ENCODE results near the gene IGFBP7. TPM values are rescaled to one million over a fixed set of nuclear protein-coding genes. Genes with fewer than 3 reads are reported as not detected.

Gene IGFBP7
- total and polyA plus RNA-seq, 2 donors from 2014 or later: 1,703 to 2,157 TPM

DNA sequence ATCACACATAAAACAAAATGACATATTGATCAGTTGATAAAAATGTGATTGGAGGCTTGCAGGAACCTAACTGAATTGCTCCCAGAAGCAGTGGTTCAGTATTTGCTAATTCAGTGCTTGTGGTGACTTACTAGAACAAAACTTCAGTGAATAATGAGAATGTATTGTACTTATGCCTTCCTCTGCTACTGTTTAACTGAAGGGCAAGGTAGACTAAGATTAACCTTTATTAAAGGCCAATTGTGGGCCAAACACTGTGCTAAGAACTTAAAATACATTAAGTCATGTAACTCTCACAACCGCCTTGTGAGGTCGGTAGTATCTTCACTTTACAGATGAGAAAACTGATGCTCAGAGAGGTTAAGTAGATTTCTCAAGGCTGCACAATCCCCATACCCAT lies 14.9 kb downstream of the IGFBP7 start:
- no peaks in the 10 kb centered on the region for H3K27me3 ChIP-seq (ENCODE audit: control insufficient read depth, insufficient read depth, low read length)
- H3K4me1 ChIP-seq (ENCODE audit: control insufficient read depth in 2 of 3, insufficient read depth in 2 of 3, low read depth in 1 of 3, low read length in 3 of 3): peaks cover 29 to 75% (median 45%) of the 10 kb centered on the region in 3 donors
- no peak for DNase-seq
- peak overlapping the region in 1 of 3 donors; percentile 36 for H3K9ac ChIP-seq (ENCODE audit: low read length in 3 of 3)
- H3K4me3 ChIP-seq (ENCODE audit: low read length in 3 of 3): peak overlapping the region in 1 of 3 donors; percentile 22
- no peaks in the 10 kb centered on the region for H3K9me3 ChIP-seq (ENCODE audit: control insufficient read depth in 2 of 3, insufficient read depth in 1 of 3, low read length in 3 of 3)
- TF ChIP-seq, protein P1, sequence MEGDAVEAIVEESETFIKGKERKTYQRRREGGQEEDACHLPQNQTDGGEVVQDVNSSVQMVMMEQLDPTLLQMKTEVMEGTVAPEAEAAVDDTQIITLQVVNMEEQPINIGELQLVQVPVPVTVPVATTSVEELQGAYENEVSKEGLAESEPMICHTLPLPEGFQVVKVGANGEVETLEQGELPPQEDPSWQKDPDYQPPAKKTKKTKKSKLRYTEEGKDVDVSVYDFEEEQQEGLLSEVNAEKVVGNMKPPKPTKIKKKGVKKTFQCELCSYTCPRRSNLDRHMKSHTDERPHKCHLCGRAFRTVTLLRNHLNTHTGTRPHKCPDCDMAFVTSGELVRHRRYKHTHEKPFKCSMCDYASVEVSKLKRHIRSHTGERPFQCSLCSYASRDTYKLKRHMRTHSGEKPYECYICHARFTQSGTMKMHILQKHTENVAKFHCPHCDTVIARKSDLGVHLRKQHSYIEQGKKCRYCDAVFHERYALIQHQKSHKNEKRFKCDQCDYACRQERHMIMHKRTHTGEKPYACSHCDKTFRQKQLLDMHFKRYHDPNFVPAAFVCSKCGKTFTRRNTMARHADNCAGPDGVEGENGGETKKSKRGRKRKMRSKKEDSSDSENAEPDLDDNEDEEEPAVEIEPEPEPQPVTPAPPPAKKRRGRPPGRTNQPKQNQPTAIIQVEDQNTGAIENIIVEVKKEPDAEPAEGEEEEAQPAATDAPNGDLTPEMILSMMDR (IDR thresholded peaks at IDR 0.05; ENCODE audit: borderline replicate concordance, extremely low read depth, insufficient read depth): no peak
- FAIRE-seq: peak; percentile 81
- H3K27ac ChIP-seq (ENCODE audit: low read depth in 2 of 2, low read length in 2 of 2): peak overlapping the region; percentile 58 to 86
- intact Hi-C loops (cut with DNase I): no loop called here
- H3K36me3 ChIP-seq (ENCODE audit: control insufficient read depth in 2 of 3, insufficient read depth in 3 of 3, low read length in 3 of 3): peaks cover 0 to 14% (median 0%) of the 10 kb centered on the region in 3 donors

DNA sequence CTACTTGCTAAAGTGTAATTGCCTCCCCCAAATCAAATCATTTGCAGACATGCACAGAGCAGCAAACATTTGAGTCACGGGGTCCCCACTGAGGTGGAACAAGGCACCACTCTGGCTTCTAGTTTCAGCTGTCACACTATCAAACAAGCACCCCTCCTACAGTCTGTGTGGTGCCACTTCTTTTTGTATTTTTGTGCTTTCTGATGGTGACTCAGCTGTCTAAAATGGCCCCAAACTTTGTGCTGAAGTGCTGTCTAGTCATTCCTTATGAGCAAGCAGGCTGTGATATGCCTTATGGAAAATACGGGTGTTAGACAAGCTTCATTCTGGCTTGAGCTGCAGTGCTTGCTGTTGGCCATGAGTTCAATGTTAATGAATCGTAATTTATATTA lies 15.4 kb downstream of the IGFBP7 start:
- Histone ChIP-seq H3K4me1 (ENCODE audit: control insufficient read depth in 2 of 3, insufficient read depth in 2 of 3, low read depth in 1 of 3, low read length in 3 of 3) (peaks cover 29 to 75% (median 45%) of the 10 kb centered on the region in 3 donors), H3K9ac (ENCODE audit: low read length in 3 of 3) (peak overlapping the region in 1 of 3 donors; percentile 36), H3K27ac (ENCODE audit: low read depth in 2 of 2, low read length in 2 of 2) (peak overlapping the region; percentile 58 to 86), H3K9me3 (ENCODE audit: control insufficient read depth in 2 of 3, insufficient read depth in 1 of 3, low read length in 3 of 3) (no peaks in the 10 kb centered on the region), H3K27me3 (ENCODE audit: control insufficient read depth, insufficient read depth, low read length) (no peaks in the 10 kb centered on the region), H3K4me3 (ENCODE audit: low read length in 3 of 3) (peak overlapping the region in 1 of 3 donors; percentile 22), H3K36me3 (ENCODE audit: control insufficient read depth in 2 of 3, insufficient read depth in 3 of 3, low read length in 3 of 3) (peaks cover 0 to 14% (median 0%) of the 10 kb centered on the region in 3 donors)
- DNase-seq: peak in 2 of 5 donors; percentile 39 to 54
- TF ChIP-seq, protein P1 (IDR thresholded peaks at IDR 0.05; ENCODE audit: borderline replicate concordance, extremely low read depth, insufficient read depth): no peak
- FAIRE-seq: no peak
- intact Hi-C loops (cut with DNase I): no loop called here

DNA sequence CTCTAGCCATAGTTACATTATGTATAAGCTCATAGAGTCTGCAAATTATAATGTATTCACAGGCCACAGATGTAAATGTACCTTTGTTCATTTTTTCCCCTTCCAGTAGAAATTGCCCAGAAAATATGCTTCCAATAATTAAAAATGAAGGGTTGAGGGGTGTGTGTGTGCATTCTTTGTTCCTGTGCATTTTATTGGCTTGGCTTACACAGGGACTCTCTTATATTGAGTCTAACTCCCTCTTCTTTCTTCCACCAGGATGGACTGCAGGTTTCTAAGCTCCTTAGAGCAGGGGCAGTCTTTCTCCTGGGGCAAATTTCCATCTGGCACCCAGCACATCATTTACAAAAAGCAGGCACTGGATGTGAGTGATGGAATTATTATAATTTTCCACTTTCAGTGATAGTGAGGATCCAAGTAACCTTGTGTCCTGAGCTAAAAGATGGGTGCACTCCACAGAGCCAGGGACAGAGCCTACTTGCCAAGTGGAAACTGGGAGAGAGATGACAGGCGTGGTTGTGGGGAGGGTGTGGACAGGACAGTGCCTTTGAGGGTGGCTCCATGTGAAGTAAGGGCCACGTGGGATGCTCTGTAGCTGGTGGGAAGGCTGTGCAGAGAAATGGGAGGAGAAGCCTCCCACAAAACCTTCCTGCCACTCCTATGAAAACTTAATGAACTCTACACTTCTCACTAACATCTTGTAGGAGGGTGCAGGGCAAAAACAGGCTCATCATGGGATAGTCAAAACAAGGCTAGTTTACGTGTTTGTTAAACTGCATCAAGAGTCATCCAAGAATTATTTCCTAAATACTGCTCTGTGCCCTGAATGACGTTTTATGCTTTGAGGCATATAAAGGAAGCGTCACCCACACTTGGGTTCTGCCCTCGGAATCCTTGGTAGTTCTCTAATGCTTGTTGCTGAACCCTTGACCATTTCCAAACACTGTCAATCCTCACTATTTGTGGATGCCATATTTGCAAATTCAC lies 16.0 kb downstream of the IGFBP7 start:
- peak in 1 of 5 donors; percentile 26 for DNase-seq
- no peak for FAIRE-seq
- peak overlapping the region; percentile 58 to 86 for H3K27ac ChIP-seq (ENCODE audit: low read depth in 2 of 2, low read length in 2 of 2)
- TF ChIP-seq, protein P1 (IDR thresholded peaks at IDR 0.05; ENCODE audit: borderline replicate concordance, extremely low read depth, insufficient read depth): no peak
- H3K27me3 ChIP-seq (ENCODE audit: control insufficient read depth, insufficient read depth, low read length): no peaks in the 10 kb centered on the region
- no peaks in the 10 kb centered on the region for H3K9me3 ChIP-seq (ENCODE audit: control insufficient read depth in 2 of 3, insufficient read depth in 1 of 3, low read length in 3 of 3)
- H3K4me1 ChIP-seq (ENCODE audit: control insufficient read depth in 2 of 3, insufficient read depth in 2 of 3, low read depth in 1 of 3, low read length in 3 of 3): peaks cover 26 to 71% (median 43%) of the 10 kb centered on the region in 3 donors
- peak overlapping the region in 1 of 3 donors; percentile 36 for H3K9ac ChIP-seq (ENCODE audit: low read length in 3 of 3)
- H3K4me3 ChIP-seq (ENCODE audit: low read length in 3 of 3): no peak overlapping the region
- peaks cover 0 to 14% (median 0%) of the 10 kb centered on the region in 3 donors for H3K36me3 ChIP-seq (ENCODE audit: control insufficient read depth in 2 of 3, insufficient read depth in 3 of 3, low read length in 3 of 3)
- intact Hi-C loops (cut with DNase I): no loop called here

Data from kidney (tissue), 14 donors.